ENCODE measurements around the gene SLC49A3. TPM values are rescaled to one million over a fixed set of nuclear protein-coding genes. Genes with fewer than 3 reads are reported as not detected.

SLC49A3 gene
- total RNA-seq, 1 donor from 2014 or later = 6.2 TPM

DNA sequence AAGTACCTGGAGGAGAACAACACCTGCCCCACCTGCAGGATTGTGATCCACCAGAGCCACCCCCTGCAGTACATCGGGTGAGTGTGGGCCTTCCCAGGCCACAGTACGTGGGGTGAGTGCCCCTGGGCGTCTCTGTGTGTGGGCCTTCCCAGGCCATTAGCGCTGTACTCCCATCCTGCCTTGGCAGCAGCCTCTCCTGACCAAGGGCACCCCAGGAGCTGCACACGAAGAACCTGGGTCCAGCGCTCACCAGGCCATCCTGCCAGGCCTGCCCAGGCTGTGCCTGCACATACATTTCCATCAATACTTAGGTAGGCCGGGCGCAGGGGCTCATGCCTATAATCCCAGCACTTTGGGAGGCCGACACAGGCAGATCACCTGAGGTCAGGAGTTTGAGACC is 46.0 kb upstream of the SLC49A3 start:
- Histone ChIP-seq H3K36me3 (ENCODE audit: insufficient read depth, low read length) (peaks cover 34% of the 10 kb centered on the region), H3K27ac (ENCODE audit: low read depth, low read length) (no peak overlapping the region), H3K79me2 (ENCODE audit: insufficient read depth, low read length) (peaks cover 11% of the 10 kb centered on the region), H3K9ac (ENCODE audit: low read length) (no peak overlapping the region), H3K9me3 (ENCODE audit: insufficient read depth, low read depth, low read length) (no peaks in the 10 kb centered on the region), H3K4me2 (ENCODE audit: low read length) (no peak overlapping the region), H3K27me3 (ENCODE audit: insufficient read depth, low read length) (no peaks in the 10 kb centered on the region), H3K4me1 (ENCODE audit: insufficient read depth, low read length) (no peaks in the 10 kb centered on the region), H4K20me1 (ENCODE audit: insufficient read depth, low read length) (peaks cover 34% of the 10 kb centered on the region), H2AFZ (ENCODE audit: low read depth, low read length) (no peak overlapping the region), H3K4me3 (ENCODE audit: insufficient read depth, low read depth, low read length) (no peak overlapping the region)
- FAIRE-seq (no peak), DNase-seq (ENCODE audit: low read depth) (no peak)
- Mint-ChIP-seq H3K36me3 (ENCODE audit: low read depth, unreplicated experiment) (peaks cover 23% of the 10 kb centered on the region), H3K4me1 (ENCODE audit: low read depth, unreplicated experiment) (no peaks in the 10 kb centered on the region), H3K4me3 (ENCODE audit: unreplicated experiment) (no peak overlapping the region), H3K9me3 (ENCODE audit: unreplicated experiment) (no peaks in the 10 kb centered on the region), H3K27me3 (ENCODE audit: low read depth, unreplicated experiment) (no peaks in the 10 kb centered on the region), H3K27ac (ENCODE audit: unreplicated experiment) (no peak overlapping the region)
- TF ChIP-seq EZH2 (IDR thresholded peaks at IDR 0.05; ENCODE audit: insufficient read depth, low read length) = no peak
- TF ChIP-seq, protein P1, sequence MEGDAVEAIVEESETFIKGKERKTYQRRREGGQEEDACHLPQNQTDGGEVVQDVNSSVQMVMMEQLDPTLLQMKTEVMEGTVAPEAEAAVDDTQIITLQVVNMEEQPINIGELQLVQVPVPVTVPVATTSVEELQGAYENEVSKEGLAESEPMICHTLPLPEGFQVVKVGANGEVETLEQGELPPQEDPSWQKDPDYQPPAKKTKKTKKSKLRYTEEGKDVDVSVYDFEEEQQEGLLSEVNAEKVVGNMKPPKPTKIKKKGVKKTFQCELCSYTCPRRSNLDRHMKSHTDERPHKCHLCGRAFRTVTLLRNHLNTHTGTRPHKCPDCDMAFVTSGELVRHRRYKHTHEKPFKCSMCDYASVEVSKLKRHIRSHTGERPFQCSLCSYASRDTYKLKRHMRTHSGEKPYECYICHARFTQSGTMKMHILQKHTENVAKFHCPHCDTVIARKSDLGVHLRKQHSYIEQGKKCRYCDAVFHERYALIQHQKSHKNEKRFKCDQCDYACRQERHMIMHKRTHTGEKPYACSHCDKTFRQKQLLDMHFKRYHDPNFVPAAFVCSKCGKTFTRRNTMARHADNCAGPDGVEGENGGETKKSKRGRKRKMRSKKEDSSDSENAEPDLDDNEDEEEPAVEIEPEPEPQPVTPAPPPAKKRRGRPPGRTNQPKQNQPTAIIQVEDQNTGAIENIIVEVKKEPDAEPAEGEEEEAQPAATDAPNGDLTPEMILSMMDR (IDR thresholded peaks at IDR 0.05; ENCODE audit: insufficient read depth, low read depth, low read length) = no peak

DNA sequence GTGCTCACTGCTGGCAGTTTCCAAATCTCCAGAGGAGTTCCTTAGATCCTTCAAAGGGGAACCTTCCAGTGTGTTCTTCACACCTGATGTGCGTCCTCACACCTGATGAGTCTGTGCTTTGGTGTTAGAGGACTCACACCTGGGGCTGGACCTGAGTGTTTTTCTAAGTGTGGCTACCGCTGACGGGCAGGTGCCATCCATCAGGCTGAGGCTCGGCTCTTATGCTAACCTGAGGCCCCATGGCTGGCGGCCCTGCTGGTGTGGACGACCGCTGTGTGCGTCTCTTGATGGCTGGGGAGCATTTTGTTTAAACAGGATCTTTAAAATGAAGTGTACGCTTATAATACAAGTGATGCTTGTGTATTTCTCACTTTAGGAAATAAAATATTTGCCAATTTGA is 45.1 kb upstream of the SLC49A3 start:
- Mint-ChIP-seq H3K4me1 (ENCODE audit: low read depth, unreplicated experiment) (no peaks in the 10 kb centered on the region), H3K9me3 (ENCODE audit: unreplicated experiment) (no peaks in the 10 kb centered on the region), H3K27me3 (ENCODE audit: low read depth, unreplicated experiment) (no peaks in the 10 kb centered on the region), H3K4me3 (ENCODE audit: unreplicated experiment) (no peak overlapping the region), H3K27ac (ENCODE audit: unreplicated experiment) (no peak overlapping the region), H3K36me3 (ENCODE audit: low read depth, unreplicated experiment) (peaks cover 22% of the 10 kb centered on the region)
- TF ChIP-seq EZH2 (IDR thresholded peaks at IDR 0.05; ENCODE audit: insufficient read depth, low read length) = no peak
- peaks cover 20% of the 10 kb centered on the region for H3K79me2 ChIP-seq (ENCODE audit: insufficient read depth, low read length)
- no peak for FAIRE-seq
- no peak overlapping the region for H3K27ac ChIP-seq (ENCODE audit: low read depth, low read length)
- no peak for DNase-seq (ENCODE audit: low read depth)
- no peak overlapping the region for H2AFZ ChIP-seq (ENCODE audit: low read depth, low read length)
- no peaks in the 10 kb centered on the region for H3K27me3 ChIP-seq (ENCODE audit: insufficient read depth, low read length)
- no peak overlapping the region for H3K4me3 ChIP-seq (ENCODE audit: insufficient read depth, low read depth, low read length)
- peaks cover 32% of the 10 kb centered on the region for H4K20me1 ChIP-seq (ENCODE audit: insufficient read depth, low read length)
- H3K4me2 ChIP-seq (ENCODE audit: low read length) = no peak overlapping the region
- H3K36me3 ChIP-seq (ENCODE audit: insufficient read depth, low read length) = peaks cover 31% of the 10 kb centered on the region
- H3K4me1 ChIP-seq (ENCODE audit: insufficient read depth, low read length) = no peaks in the 10 kb centered on the region
- H3K9me3 ChIP-seq (ENCODE audit: insufficient read depth, low read depth, low read length) = no peaks in the 10 kb centered on the region
- no peak overlapping the region for H3K9ac ChIP-seq (ENCODE audit: low read length)

DNA sequence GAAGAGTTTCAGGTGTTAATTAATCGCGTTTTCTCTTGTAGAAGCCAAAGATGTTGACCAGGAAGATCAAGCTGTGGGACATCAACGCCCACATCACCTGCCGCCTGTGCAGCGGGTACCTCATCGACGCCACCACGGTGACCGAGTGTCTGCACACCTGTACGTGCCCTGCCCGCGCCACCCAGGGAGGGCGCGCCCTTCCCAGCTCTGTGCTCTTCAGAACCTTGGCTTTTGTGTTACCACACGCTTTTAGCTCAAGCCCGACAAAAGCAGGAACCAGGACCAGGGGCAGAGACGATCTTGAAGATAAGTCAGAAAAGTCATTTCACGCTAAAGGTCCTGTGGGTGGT is 44.7 kb upstream of the SLC49A3 start:
- H3K27me3 Mint-ChIP-seq (ENCODE audit: low read depth, unreplicated experiment) = no peaks in the 10 kb centered on the region
- Histone ChIP-seq H3K9me3 (ENCODE audit: insufficient read depth, low read depth, low read length) (no peaks in the 10 kb centered on the region), H3K9ac (ENCODE audit: low read length) (no peak overlapping the region), H3K36me3 (ENCODE audit: insufficient read depth, low read length) (peaks cover 31% of the 10 kb centered on the region), H3K4me1 (ENCODE audit: insufficient read depth, low read length) (no peaks in the 10 kb centered on the region), H3K4me2 (ENCODE audit: low read length) (no peak overlapping the region), H3K79me2 (ENCODE audit: insufficient read depth, low read length) (peaks cover 24% of the 10 kb centered on the region), H3K4me3 (ENCODE audit: insufficient read depth, low read depth, low read length) (no peak overlapping the region), H3K27me3 (ENCODE audit: insufficient read depth, low read length) (no peaks in the 10 kb centered on the region), H2AFZ (ENCODE audit: low read depth, low read length) (no peak overlapping the region), H4K20me1 (ENCODE audit: insufficient read depth, low read length) (peaks cover 31% of the 10 kb centered on the region), H3K27ac (ENCODE audit: low read depth, low read length) (no peak overlapping the region)
- FAIRE-seq (no peak), DNase-seq (ENCODE audit: low read depth) (no peak)
- TF ChIP-seq, protein P1 (IDR thresholded peaks at IDR 0.05; ENCODE audit: insufficient read depth, low read depth, low read length) = no peak
- TF ChIP-seq EZH2 (IDR thresholded peaks at IDR 0.05; ENCODE audit: insufficient read depth, low read length) = no peak
- no peak overlapping the region for H3K4me3 Mint-ChIP-seq (ENCODE audit: unreplicated experiment)
- H3K4me1 Mint-ChIP-seq (ENCODE audit: low read depth, unreplicated experiment) = no peaks in the 10 kb centered on the region
- H3K27ac Mint-ChIP-seq (ENCODE audit: unreplicated experiment) = no peak overlapping the region
- H3K9me3 Mint-ChIP-seq (ENCODE audit: unreplicated experiment) = no peaks in the 10 kb centered on the region
- peaks cover 22% of the 10 kb centered on the region for H3K36me3 Mint-ChIP-seq (ENCODE audit: low read depth, unreplicated experiment)
